G401 (cell line): Measurements from ENCODE around the gene DRG2. TPM values are rescaled to one million over a fixed set of nuclear protein-coding genes. Genes with fewer than 3 reads are reported as not detected.

Experiments used
- DNase-seq: peaks from one replicate; pipeline ENCODE4 v3.0.0-alpha.2; 2015; ENCODE audit warnings: low spot score
- in situ Hi-C: cut with HindIII; loops from 2 replicates; pipeline ENCODE4 v1.10.0; 2016; ENCODE audit warnings: low sequenced_read_pairs, mixed read lengths
- total RNA-seq: library from RNA; depleted of rRNA; stranded (reverse); fragments of >200 nt; shearing (Covaris generic); gene quantifications from 2 replicates; pipeline ENCODE4 v1.2.3, GENCODE V29; 2014; rRNA removed

The DRG2 gene
- 33.2 and 41.0 TPM in 2 replicates for total RNA-seq

- peak; percentile 89 for DNase-seq
- in situ Hi-C loops, result no loop called here
These were observed at the start of gene DRG2 for GRCh38 chr17:18087610-18088491. DRG2 (plus strand) TSS chr17:18087948; CDS start chr17:18088024, 76 bp downstream.

- in situ Hi-C loops, result loop anchor here (25.0 kb wide), 1 partner anchor 151 kb away; no protein-coding TSS in a partner anchor
- peak; percentile 24 for DNase-seq
These were observed 49.4 kb upstream of the DRG2 start for GRCh38 chr17:18038149-18038850.

- in situ Hi-C loops, result loop anchor here (25.0 kb wide), 1 partner anchor 152 kb away; no protein-coding TSS in a partner anchor
- peak; percentile 99 for DNase-seq
These were observed 48.8 kb upstream of the DRG2 start, which contains the start of the genes ATPAF2 and GID4 for GRCh38 chr17:18038861-18039534. ATPAF2 (minus strand) TSS chr17:18039168; CDS start chr17:18039013, 155 bp downstream. GID4 (plus strand) TSS chr17:18039408; CDS start chr17:18039465, 57 bp downstream.

- in situ Hi-C loops, result loop anchor here (25.0 kb wide), 1 partner anchor 152 kb away; no protein-coding TSS in a partner anchor
- no peak for DNase-seq
These were observed 48.0 kb upstream of the DRG2 start for GRCh38 chr17:18039535-18040260.

- no peak for DNase-seq
- in situ Hi-C loops, result loop anchor here (25.0 kb wide), 1 partner anchor 153 kb away; no protein-coding TSS in a partner anchor
These were observed 47.4 kb upstream of the DRG2 start for GRCh38 chr17:18040261-18040858.

GRCh38 chr17:18041776-18042175 lies 46.0 kb upstream of the DRG2 start:
- DNase-seq, result no peak
- in situ Hi-C loops, result loop anchor here (25.0 kb wide), 1 partner anchor 154 kb away; no protein-coding TSS in a partner anchor

- in situ Hi-C loops, result loop anchor here (25.0 kb wide), 1 partner anchor 156 kb away; no protein-coding TSS in a partner anchor
- no peak for DNase-seq
These were observed 44.8 kb upstream of the DRG2 start for GRCh38 chr17:18042983-18043382.

- in situ Hi-C loops, result loop anchor here (25.0 kb wide), 1 partner anchor 156 kb away; no protein-coding TSS in a partner anchor
- no peak for DNase-seq
These were observed 44.3 kb upstream of the DRG2 start for GRCh38 chr17:18043491-18043890.

- no peak for DNase-seq
- in situ Hi-C loops, result loop anchor here (25.0 kb wide), 1 partner anchor 157 kb away; no protein-coding TSS in a partner anchor
These were observed 43.1 kb upstream of the DRG2 start for GRCh38 chr17:18044609-18045008.

GRCh38 chr17:18045691-18046350 lies 41.9 kb upstream of the DRG2 start:
- in situ Hi-C loops, result loop anchor here (25.0 kb wide), 1 partner anchor 159 kb away; no protein-coding TSS in a partner anchor
- no peak for DNase-seq

GRCh38 chr17:18055597-18055996 lies 32.2 kb upstream of the DRG2 start:
- in situ Hi-C loops, result no loop called here
- no peak for DNase-seq

- no peak for DNase-seq
- in situ Hi-C loops, result no loop called here
These were observed 31.5 kb upstream of the DRG2 start for GRCh38 chr17:18056214-18056613.

- in situ Hi-C loops, result no loop called here
These were observed 28.5 kb upstream of the DRG2 start for GRCh38 chr17:18059283-18059682.

GRCh38 chr17:18064053-18064452 lies 23.7 kb upstream of the DRG2 start:
- in situ Hi-C loops, result no loop called here
- DNase-seq, result no peak

More at GRCh38 chr17:18059283-18059682, 28.5 kb upstream of the DRG2 start:
- no peak for DNase-seq

- in situ Hi-C loops, result no loop called here
- no peak for DNase-seq
These were observed 22.2 kb upstream of the DRG2 start for GRCh38 chr17:18065546-18065945.

- in situ Hi-C loops, result no loop called here
- DNase-seq, result no peak
These were observed 20.9 kb upstream of the DRG2 start for GRCh38 chr17:18066866-18067265.

- in situ Hi-C loops, result no loop called here
- DNase-seq, result no peak
These were observed 18.6 kb upstream of the DRG2 start for GRCh38 chr17:18069101-18069500.
